Measurements from ENCODE around the gene SH2D3C. TPM values are rescaled to one million over a fixed set of nuclear protein-coding genes. Genes with fewer than 3 reads are reported as not detected.

The SH2D3C gene
- total RNA-seq, 1 donor from 2014 or later: 137 TPM

DNA sequence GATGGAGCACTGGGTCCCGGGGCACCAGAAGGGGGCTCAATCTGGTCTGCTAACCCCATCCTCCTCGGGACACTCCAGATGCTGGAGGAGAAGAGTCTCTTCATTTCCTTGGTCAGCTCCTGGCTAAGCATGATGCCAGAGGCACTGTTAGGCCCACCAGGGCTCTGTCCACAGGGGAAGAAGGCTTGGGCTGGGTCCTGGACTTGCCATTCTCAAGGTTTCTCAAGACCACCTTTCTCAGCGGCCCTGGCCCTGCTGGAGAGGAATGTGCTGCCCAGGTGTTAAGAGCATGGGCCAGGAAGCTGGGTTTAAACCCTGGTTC lies 7.9 kb downstream of the SH2D3C start:
- H3K4me1 Mint-ChIP-seq (ENCODE audit: unreplicated experiment): peaks cover 42% of the 10 kb centered on the region
- H3K27ac Mint-ChIP-seq (ENCODE audit: unreplicated experiment): peak overlapping the region; percentile 91
- H3K36me3 Mint-ChIP-seq (ENCODE audit: low read depth, unreplicated experiment): peaks cover 26% of the 10 kb centered on the region
- H3K27me3 Mint-ChIP-seq (ENCODE audit: unreplicated experiment): peaks cover 7% of the 10 kb centered on the region
- DNase-seq (ENCODE audit: low spot score): no peak
- H3K4me3 Mint-ChIP-seq (ENCODE audit: unreplicated experiment): peak overlapping the region; percentile 95
- no peaks in the 10 kb centered on the region for H3K9me3 Mint-ChIP-seq (ENCODE audit: unreplicated experiment)
- TF ChIP-seq, protein P1, sequence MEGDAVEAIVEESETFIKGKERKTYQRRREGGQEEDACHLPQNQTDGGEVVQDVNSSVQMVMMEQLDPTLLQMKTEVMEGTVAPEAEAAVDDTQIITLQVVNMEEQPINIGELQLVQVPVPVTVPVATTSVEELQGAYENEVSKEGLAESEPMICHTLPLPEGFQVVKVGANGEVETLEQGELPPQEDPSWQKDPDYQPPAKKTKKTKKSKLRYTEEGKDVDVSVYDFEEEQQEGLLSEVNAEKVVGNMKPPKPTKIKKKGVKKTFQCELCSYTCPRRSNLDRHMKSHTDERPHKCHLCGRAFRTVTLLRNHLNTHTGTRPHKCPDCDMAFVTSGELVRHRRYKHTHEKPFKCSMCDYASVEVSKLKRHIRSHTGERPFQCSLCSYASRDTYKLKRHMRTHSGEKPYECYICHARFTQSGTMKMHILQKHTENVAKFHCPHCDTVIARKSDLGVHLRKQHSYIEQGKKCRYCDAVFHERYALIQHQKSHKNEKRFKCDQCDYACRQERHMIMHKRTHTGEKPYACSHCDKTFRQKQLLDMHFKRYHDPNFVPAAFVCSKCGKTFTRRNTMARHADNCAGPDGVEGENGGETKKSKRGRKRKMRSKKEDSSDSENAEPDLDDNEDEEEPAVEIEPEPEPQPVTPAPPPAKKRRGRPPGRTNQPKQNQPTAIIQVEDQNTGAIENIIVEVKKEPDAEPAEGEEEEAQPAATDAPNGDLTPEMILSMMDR (IDR thresholded peaks at IDR 0.05; ENCODE audit: unreplicated experiment): no peak

DNA sequence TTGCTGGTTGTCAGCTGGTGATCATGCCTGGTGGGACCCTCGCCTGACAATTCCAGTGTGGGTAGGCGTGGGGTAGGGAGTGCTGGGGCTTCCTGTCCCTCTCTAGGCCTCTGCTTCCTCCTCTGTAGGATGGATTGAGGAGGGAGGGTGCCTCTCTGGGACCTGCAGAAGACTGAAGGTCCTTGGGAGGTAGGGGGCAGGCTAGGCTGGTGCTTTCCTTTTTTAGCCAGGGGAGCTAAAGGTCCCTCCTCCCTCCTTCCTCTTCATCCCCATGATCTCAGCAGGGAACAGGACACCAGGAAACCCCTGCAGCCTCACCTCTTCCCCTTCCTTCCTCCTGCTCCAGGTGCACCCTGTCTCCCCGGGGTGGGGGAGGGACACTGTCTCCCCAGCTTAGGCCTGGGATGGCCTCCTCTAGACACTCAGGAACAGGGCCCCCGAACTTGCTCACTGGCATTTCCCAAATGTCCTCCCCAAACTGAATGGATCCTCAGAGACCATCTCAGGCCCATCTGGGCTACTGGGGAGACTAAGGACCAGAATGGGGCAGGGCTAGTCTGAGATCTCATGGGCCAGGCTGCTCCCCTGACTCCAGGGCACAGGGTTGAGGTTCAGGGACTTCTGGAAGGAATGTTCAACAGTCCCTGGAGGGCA lies 8.4 kb downstream of the SH2D3C start:
- TF ChIP-seq, protein P1 (IDR thresholded peaks at IDR 0.05; ENCODE audit: unreplicated experiment): no peak
- H3K27ac Mint-ChIP-seq (ENCODE audit: unreplicated experiment): peak overlapping the region; percentile 91
- H3K4me1 Mint-ChIP-seq (ENCODE audit: unreplicated experiment): peaks cover 47% of the 10 kb centered on the region
- DNase-seq (ENCODE audit: low spot score): peak; percentile 36
- peak overlapping the region; percentile 95 for H3K4me3 Mint-ChIP-seq (ENCODE audit: unreplicated experiment)
- no peaks in the 10 kb centered on the region for H3K9me3 Mint-ChIP-seq (ENCODE audit: unreplicated experiment)
- peaks cover 9% of the 10 kb centered on the region for H3K27me3 Mint-ChIP-seq (ENCODE audit: unreplicated experiment)
- H3K36me3 Mint-ChIP-seq (ENCODE audit: low read depth, unreplicated experiment): peaks cover 31% of the 10 kb centered on the region

DNA sequence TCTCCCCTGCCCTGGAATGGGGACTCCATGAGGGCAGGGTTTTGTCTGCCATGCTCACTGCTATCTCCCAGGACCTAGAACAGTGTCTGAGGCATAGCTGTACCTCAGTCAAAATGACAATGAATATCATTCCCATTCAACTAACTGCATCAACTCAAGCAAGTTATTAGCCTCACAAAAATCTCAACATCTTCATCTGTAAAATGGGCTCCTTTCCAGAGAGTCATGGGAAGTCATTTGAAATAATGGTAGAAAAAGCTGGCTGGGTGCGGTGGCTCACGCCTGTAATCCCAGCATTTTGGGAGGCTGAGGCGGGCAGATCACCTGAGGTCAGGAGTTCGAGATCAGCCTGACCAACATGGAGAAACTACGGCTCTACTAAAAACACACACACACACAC lies 9.4 kb downstream of the SH2D3C start:
- Mint-ChIP-seq H3K27ac (ENCODE audit: unreplicated experiment) (peak overlapping the region; percentile 96), H3K27me3 (ENCODE audit: unreplicated experiment) (peaks cover 9% of the 10 kb centered on the region), H3K9me3 (ENCODE audit: unreplicated experiment) (no peaks in the 10 kb centered on the region), H3K36me3 (ENCODE audit: low read depth, unreplicated experiment) (peaks cover 37% of the 10 kb centered on the region), H3K4me1 (ENCODE audit: unreplicated experiment) (peaks cover 55% of the 10 kb centered on the region), H3K4me3 (ENCODE audit: unreplicated experiment) (peak overlapping the region; percentile 95)
- DNase-seq (ENCODE audit: low spot score): no peak
- TF ChIP-seq, protein P1 (IDR thresholded peaks at IDR 0.05; ENCODE audit: unreplicated experiment): no peak

DNA sequence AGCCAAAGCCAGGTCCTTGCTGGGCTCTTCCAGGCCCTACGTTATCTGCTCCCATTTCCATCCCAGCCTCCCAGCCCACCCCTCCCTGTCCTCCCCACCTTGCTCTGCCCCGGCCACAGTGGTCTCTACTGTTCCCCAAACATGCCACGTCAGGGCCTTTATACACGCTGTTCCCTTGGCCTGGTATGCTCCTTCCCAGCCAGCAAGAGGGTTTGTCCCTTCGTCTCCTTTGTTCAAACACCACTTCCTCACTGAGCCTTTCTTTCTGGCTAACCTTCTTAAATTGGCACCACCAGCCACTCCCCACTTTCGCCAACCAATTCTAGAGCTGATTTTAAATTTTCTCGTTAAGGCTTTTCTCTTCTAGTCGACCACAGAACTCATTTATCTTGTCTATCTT lies 9.8 kb downstream of the SH2D3C start:
- no peak for DNase-seq (ENCODE audit: low spot score)
- peak overlapping the region; percentile 96 for H3K27ac Mint-ChIP-seq (ENCODE audit: unreplicated experiment)
- TF ChIP-seq, protein P1 (IDR thresholded peaks at IDR 0.05; ENCODE audit: unreplicated experiment): no peak
- H3K4me1 Mint-ChIP-seq (ENCODE audit: unreplicated experiment): peaks cover 59% of the 10 kb centered on the region
- H3K36me3 Mint-ChIP-seq (ENCODE audit: low read depth, unreplicated experiment): peaks cover 37% of the 10 kb centered on the region
- peaks cover 9% of the 10 kb centered on the region for H3K27me3 Mint-ChIP-seq (ENCODE audit: unreplicated experiment)
- H3K9me3 Mint-ChIP-seq (ENCODE audit: unreplicated experiment): no peaks in the 10 kb centered on the region
- H3K4me3 Mint-ChIP-seq (ENCODE audit: unreplicated experiment): peak overlapping the region; percentile 95

DNA sequence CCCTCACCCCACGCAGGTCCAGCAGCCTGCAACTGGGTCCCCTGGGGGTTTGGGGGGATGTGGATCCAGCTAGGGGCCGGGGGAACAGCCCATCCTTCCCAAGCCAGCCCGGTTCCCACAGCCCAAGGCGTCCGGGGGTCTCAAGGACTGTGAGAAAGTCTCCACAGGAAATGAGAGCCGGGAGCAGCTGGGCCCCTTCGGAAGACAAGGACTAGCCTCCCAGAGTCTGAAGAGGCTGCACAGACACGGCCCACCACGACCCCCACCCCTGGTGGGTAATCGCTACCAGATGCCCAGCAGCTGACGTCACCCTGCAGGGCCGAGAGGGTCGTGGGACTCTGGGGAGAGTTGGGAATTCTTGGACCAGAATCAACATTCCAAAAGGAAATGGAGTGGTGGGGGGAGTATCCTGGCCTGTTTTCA lies 10.5 kb downstream of the SH2D3C start:
- Mint-ChIP-seq H3K4me1 (ENCODE audit: unreplicated experiment) (peaks cover 67% of the 10 kb centered on the region), H3K27me3 (ENCODE audit: unreplicated experiment) (peaks cover 9% of the 10 kb centered on the region), H3K27ac (ENCODE audit: unreplicated experiment) (peak overlapping the region; percentile 96), H3K36me3 (ENCODE audit: low read depth, unreplicated experiment) (peaks cover 41% of the 10 kb centered on the region), H3K4me3 (ENCODE audit: unreplicated experiment) (peak overlapping the region; percentile 95), H3K9me3 (ENCODE audit: unreplicated experiment) (no peaks in the 10 kb centered on the region)
- TF ChIP-seq, protein P1 (IDR thresholded peaks at IDR 0.05; ENCODE audit: unreplicated experiment): no peak
- peak; percentile 47 for DNase-seq (ENCODE audit: low spot score)
